Caco-2 (cell line): Measurements from ENCODE around the gene SEMA4C. TPM values are rescaled to one million over a fixed set of nuclear protein-coding genes. Genes with fewer than 3 reads are reported as not detected.

ENCODE experiments used
- BruUV-seq: library from RNA; stranded (reverse); fragments of 400-500 nt; replicated peaks from 2 replicates; lab custom pipeline; 2021; lab: Mats Ljungman, UMichigan
- CTCF ChIA-PET: fragments of 300-600 bp; sonication (Branson Sonifier 250); formaldehyde crosslinking; loops from one replicate; lab custom pipeline; 2022; ENCODE audit warnings: antibody characterized with exemption; lab: Charles Lee
- POLR2A ChIA-PET: fragments of 300-600 bp; sonication (Branson Sonifier 250); formaldehyde crosslinking; loops from one replicate; lab custom pipeline; 2022; ENCODE audit warnings: antibody characterized with exemption; lab: Charles Lee
- DNase-seq, 2 experiments: peaks; one replicate each; pipeline versions ENCODE4 v3.0.0 to v3.0.0-alpha.2; 2020 to 2022
- H3K27me3 ChIP-seq: replicated peaks from 2 replicates; pipeline ENCODE4 v1.6.0; 2011; ENCODE audit warnings: low read length; ENCODE audit not compliant: control insufficient read depth, insufficient read depth
- H3K36me3 ChIP-seq: 2 replicates; pipeline ENCODE4 v1.5.1; 2011; ENCODE audit warnings: low read length; ENCODE audit not compliant: control insufficient read depth, insufficient read depth
- H3K4me1 ChIP-seq: fragments of 250-450 bp; sonication (Bioruptor Pico); 2 replicates; pipeline ENCODE4 v1.5.1; 2020; ENCODE audit warnings: mild to moderate bottlenecking
- H3K4me3 ChIP-seq: 2 replicates; pipeline ENCODE4 v1.5.1; 2011; ENCODE audit warnings: low read depth, mild to moderate bottlenecking, control low read depth, low read length
- H3K9me3 ChIP-seq: fragments of 250-450 bp; sonication (Bioruptor Pico); 2 replicates; pipeline ENCODE4 v1.5.1; 2020; ENCODE audit warnings: mild to moderate bottlenecking, moderate library complexity
- H3K27ac Mint-ChIP-seq: one replicate; pipeline ENCODE4 v1.8.0; 2022; ENCODE audit warnings: mixed read lengths; ENCODE audit not compliant: unreplicated experiment
- H3K27me3 Mint-ChIP-seq: one replicate; pipeline ENCODE4 v1.8.0; 2022; ENCODE audit warnings: mixed read lengths; ENCODE audit not compliant: insufficient read depth, unreplicated experiment
- H3K36me3 Mint-ChIP-seq: one replicate; pipeline ENCODE4 v1.8.0; 2022; ENCODE audit warnings: mild to moderate bottlenecking, mixed read lengths; ENCODE audit not compliant: insufficient read depth, unreplicated experiment
- H3K4me1 Mint-ChIP-seq: one replicate; pipeline ENCODE4 v1.8.0; 2022; ENCODE audit warnings: low read depth, mixed read lengths; ENCODE audit not compliant: unreplicated experiment
- H3K4me3 Mint-ChIP-seq: one replicate; pipeline ENCODE4 v1.8.0; 2022; ENCODE audit warnings: mild to moderate bottlenecking, moderate library complexity, mixed read lengths; ENCODE audit not compliant: unreplicated experiment
- H3K9me3 Mint-ChIP-seq: one replicate; pipeline ENCODE4 v1.8.0; 2022; ENCODE audit warnings: mixed read lengths; ENCODE audit not compliant: unreplicated experiment
- intact Hi-C: fragments of 100-400 bp; cut with micrococcal nuclease; formaldehyde crosslinking; loops from one replicate; pipeline ENCODE4 v1.10.0; 2022; ENCODE audit not compliant: unreplicated experiment
- total RNA-seq: library from RNA; stranded (reverse); gene quantifications from 2 replicates; pipeline ENCODE4 v1.2.3, GENCODE V29; 2022
- TF ChIP-seq, protein P1 (sequence below), 2 experiments: fragments of 200-600 bp in 1 of 2; IDR thresholded peaks; 1 replicate in 1 of 2; 2 replicates in 1 of 2; pipeline versions ENCODE4 v1.5.1 to v1.8.0; 2011 to 2022; ENCODE audit warnings: antibody characterized with exemption in 1 of 2, control low read depth in 1 of 2, inconsistent platforms in 1 of 2, low read depth in 1 of 2, low read length in 1 of 2, mild to moderate bottlenecking in 1 of 2, moderate library complexity in 1 of 2; ENCODE audit not compliant: insufficient read depth in 1 of 2, severe bottlenecking in 1 of 2, unreplicated experiment in 1 of 2

SEMA4C gene
- total RNA-seq, 1 experiment from 2014 or later, result 29.9 TPM

DNA sequence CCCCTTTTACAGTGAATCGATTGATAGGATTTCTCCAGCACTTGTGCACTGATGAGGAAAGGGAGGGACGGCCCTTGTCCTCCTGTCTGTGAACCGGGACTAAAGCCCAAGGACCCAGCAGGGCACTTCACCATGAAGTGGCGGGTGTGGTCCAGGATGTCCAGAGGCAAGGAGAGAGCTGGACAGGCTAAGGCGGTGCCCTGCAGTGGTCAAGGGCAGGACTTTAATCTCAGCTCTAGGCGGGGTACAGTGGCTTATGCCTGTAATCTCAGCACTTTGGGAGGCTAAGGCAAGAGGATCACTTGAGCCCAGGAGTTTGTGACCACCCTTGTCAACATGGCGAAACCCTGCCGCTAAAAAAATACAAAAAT, 28.2 kb upstream of the SEMA4C start:
- intact Hi-C loops, result no loop called here
- Histone ChIP-seq H3K4me3 (no peak overlapping the region), H3K9me3 (no peaks in the 10 kb centered on the region), H3K36me3 (no peaks in the 10 kb centered on the region), H3K27me3 (no peaks in the 10 kb centered on the region), H3K4me1 (peaks cover 6% of the 10 kb centered on the region)
- Mint-ChIP-seq H3K36me3 (no peaks in the 10 kb centered on the region), H3K4me1 (no peaks in the 10 kb centered on the region), H3K27ac (no peak overlapping the region), H3K4me3 (no peak overlapping the region), H3K27me3 (no peaks in the 10 kb centered on the region), H3K9me3 (no peaks in the 10 kb centered on the region)
- ChIA-PET POLR2A (no interaction called here), CTCF (no interaction called here)
- BruUV-seq, result no TSS peak
- no peak for DNase-seq
- TF ChIP-seq, protein P1, sequence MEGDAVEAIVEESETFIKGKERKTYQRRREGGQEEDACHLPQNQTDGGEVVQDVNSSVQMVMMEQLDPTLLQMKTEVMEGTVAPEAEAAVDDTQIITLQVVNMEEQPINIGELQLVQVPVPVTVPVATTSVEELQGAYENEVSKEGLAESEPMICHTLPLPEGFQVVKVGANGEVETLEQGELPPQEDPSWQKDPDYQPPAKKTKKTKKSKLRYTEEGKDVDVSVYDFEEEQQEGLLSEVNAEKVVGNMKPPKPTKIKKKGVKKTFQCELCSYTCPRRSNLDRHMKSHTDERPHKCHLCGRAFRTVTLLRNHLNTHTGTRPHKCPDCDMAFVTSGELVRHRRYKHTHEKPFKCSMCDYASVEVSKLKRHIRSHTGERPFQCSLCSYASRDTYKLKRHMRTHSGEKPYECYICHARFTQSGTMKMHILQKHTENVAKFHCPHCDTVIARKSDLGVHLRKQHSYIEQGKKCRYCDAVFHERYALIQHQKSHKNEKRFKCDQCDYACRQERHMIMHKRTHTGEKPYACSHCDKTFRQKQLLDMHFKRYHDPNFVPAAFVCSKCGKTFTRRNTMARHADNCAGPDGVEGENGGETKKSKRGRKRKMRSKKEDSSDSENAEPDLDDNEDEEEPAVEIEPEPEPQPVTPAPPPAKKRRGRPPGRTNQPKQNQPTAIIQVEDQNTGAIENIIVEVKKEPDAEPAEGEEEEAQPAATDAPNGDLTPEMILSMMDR (IDR thresholded peaks at IDR 0.05; ENCODE audit: insufficient read depth in 1 of 2, low read depth in 1 of 2, low read length in 1 of 2, severe bottlenecking in 1 of 2, unreplicated experiment in 1 of 2), result no peak

DNA sequence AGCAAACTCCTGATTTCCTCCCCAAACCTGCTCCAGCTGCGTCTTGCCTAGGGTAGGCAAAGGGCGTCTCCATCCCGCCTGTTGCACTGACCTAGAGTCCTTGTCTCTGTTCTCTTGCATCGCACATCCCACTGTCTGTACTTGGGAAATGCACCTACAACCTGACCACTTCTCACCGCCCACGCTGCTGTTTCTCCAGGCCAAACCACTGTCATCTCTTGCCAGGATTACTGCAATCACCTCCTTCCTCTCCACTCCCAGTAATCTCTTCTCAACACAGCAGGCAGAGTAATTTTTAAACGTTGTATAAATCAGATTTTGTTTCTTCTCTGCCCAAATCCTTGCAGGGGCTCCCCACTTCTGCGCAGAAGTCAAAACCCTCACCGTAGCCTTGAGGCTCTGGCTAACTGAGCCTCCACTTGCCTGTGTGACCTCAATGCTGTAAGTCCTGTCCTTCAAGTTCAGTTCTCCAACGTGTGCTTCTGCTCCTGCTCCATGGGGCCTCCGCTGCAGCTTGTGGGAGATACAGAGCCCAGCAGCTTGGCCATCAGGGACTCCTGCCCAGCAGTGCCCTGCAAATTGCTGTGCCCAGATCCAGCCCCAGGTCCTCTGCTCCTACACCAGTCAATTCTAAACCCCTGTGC, 27.7 kb upstream of the SEMA4C start:
- H3K27me3 Mint-ChIP-seq, result no peaks in the 10 kb centered on the region
- no peaks in the 10 kb centered on the region for H3K36me3 Mint-ChIP-seq
- H3K27ac Mint-ChIP-seq, result no peak overlapping the region
- intact Hi-C loops, result no loop called here
- no TSS peak for BruUV-seq
- no peaks in the 10 kb centered on the region for H3K9me3 Mint-ChIP-seq
- POLR2A ChIA-PET, result no interaction called here
- H3K36me3 ChIP-seq, result no peaks in the 10 kb centered on the region
- CTCF ChIA-PET, result interaction anchor here (0.6 kb wide), 1 partner anchor 36 kb away, joined by 3 read pairs; no protein-coding TSS in a partner anchor
- no peak overlapping the region for H3K4me3 Mint-ChIP-seq
- TF ChIP-seq, protein P1 (IDR thresholded peaks at IDR 0.05; ENCODE audit: insufficient read depth in 1 of 2, low read depth in 1 of 2, low read length in 1 of 2, severe bottlenecking in 1 of 2, unreplicated experiment in 1 of 2), result no peak
- no peaks in the 10 kb centered on the region for H3K27me3 ChIP-seq
- DNase-seq, result no peak
- no peak overlapping the region for H3K4me3 ChIP-seq
- no peaks in the 10 kb centered on the region for H3K4me1 Mint-ChIP-seq
- H3K9me3 ChIP-seq, result no peaks in the 10 kb centered on the region
- peaks cover 6% of the 10 kb centered on the region for H3K4me1 ChIP-seq

DNA sequence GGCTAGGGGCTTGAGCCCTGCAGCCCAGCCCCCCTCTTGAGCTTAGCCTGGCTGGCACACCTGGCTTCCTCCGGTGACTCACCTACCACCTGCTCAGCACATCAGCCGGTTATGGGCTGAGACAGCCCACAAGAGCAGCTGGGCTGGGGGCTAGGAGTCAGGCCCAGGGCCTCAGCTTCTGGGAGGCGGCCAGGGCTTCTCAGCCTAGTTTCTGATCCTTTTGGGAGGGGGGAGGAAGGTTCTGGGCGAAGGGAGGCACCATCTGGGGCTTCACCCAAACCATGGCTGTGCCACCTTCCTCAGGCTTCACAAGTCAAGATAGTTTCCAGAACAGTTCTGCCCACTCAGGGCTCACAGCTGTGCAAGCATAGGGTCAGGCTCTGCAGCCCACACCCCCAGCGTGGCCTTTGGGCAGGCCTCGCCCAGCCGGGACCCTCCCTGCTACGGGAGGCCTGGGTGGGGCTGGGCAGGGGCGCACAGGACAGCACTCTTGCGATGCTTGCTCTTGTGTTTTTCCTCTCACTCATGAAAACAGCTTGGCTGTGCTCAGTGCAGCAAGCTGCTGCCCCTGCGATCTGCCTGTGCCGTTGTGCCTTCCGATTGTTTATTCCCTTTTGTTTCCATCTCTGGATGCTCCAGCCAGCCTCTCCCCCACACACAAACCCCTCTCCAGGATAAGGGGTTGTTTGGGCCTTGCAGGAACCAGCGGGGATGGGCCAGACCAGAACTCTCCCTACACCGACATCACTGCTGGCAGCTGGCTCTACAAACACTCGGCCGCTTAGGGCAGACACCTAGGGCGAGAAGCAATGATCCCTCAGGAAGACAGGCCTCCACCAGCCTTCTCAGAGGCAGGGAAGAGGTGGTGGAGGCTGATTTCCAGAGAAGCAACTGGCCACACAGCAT, 26.1 kb upstream of the SEMA4C start:
- Histone ChIP-seq H3K4me1 (peaks cover 12% of the 10 kb centered on the region), H3K36me3 (no peaks in the 10 kb centered on the region), H3K4me3 (no peak overlapping the region), H3K9me3 (no peaks in the 10 kb centered on the region), H3K27me3 (no peaks in the 10 kb centered on the region)
- no peaks in the 10 kb centered on the region for H3K36me3 Mint-ChIP-seq
- no peaks in the 10 kb centered on the region for H3K27me3 Mint-ChIP-seq
- no TSS peak for BruUV-seq
- no peak overlapping the region for H3K27ac Mint-ChIP-seq
- peaks cover 6% of the 10 kb centered on the region for H3K4me1 Mint-ChIP-seq
- CTCF ChIA-PET, result interaction anchor here (0.8 kb wide), 1 partner anchor 38 kb away, joined by 5 read pairs; the partner anchor contains the start of gene ANKRD39
- POLR2A ChIA-PET, result no interaction called here
- TF ChIP-seq, protein P1 (IDR thresholded peaks at IDR 0.05; ENCODE audit: insufficient read depth in 1 of 2, low read depth in 1 of 2, low read length in 1 of 2, severe bottlenecking in 1 of 2, unreplicated experiment in 1 of 2), result no peak
- DNase-seq, result peak in 1 of 2 experiments; percentile 25
- intact Hi-C loops, result no loop called here
- H3K9me3 Mint-ChIP-seq, result no peaks in the 10 kb centered on the region
- H3K4me3 Mint-ChIP-seq, result no peak overlapping the region
